HCT116 (cell line): ENCODE measurements around the gene MEAF6. TPM values are rescaled to one million over a fixed set of nuclear protein-coding genes. Genes with fewer than 3 reads are reported as not detected.

Source experiments
- ATAC-seq: fragments of 200-7000 bp; cut with Tn5 transposase; 2 replicates; pipeline ENCODE4 v1.9.1; 2020; ENCODE audit warnings: mild to moderate bottlenecking, moderate library complexity
- BruUV-seq: library from RNA; stranded (reverse); fragments of 400-500 nt; replicated peaks from 2 replicates; lab custom pipeline; 2021; lab: Mats Ljungman, UMichigan
- CTCF ChIA-PET: fragments of 300-600 bp; sonication (Branson Sonifier 250); formaldehyde crosslinking; loops from one replicate; lab custom pipeline; 2021; ENCODE audit warnings: antibody characterized with exemption; lab: Charles Lee
- POLR2A ChIA-PET: fragments of 300-600, 350-600 bp; sonication (Branson Sonifier 250); formaldehyde crosslinking; loops from one replicate; lab custom pipeline; 2021; ENCODE audit warnings: antibody characterized with exemption; lab: Charles Lee
- RAD21 ChIA-PET, 2 experiments: fragments of 300-600 bp; sonication (Branson Sonifier 250); formaldehyde crosslinking; loops; one replicate each; lab custom pipeline; 2023; ENCODE audit warnings: low total read pairs in 2 of 2; ENCODE audit not compliant: uncharacterized antibody in 2 of 2, unreplicated experiment in 2 of 2, low non-redundant PET in 1 of 2; lab: Charles Lee
- DNase-seq: peaks from one replicate; pipeline ENCODE4 v3.0.0-alpha.2; 2010; ENCODE audit warnings: low read depth, low spot score
- H2AFZ ChIP-seq: fragments of 200-600 bp; shearing (Covaris generic), sonication (generic); 2 replicates; pipeline ENCODE4 v1.6.1; 2017; ENCODE audit warnings: low read depth, mixed run types, mixed read lengths, antibody characterized with exemption, low read length; ENCODE audit not compliant: poor library complexity, severe bottlenecking
- H3K27ac ChIP-seq: 2 replicates; pipeline ENCODE4 v1.5.1; 2012; ENCODE audit warnings: low read depth, low read length
- H3K27me3 ChIP-seq: fragments of 200-600 bp; sonication (generic); 2 replicates; pipeline ENCODE4 v1.6.1; 2016; ENCODE audit warnings: mixed run types, low read length, mixed read lengths; ENCODE audit not compliant: insufficient read depth
- H3K36me3 ChIP-seq, 2 experiments: fragments of 200-500 bp in 1 of 2; fragments of 200-600 bp in 1 of 2; sonication (Bioruptor generic) in 1 of 2; sonication (generic) in 1 of 2; 2 replicates each; pipeline versions ENCODE4 v1.5.1 to v1.6.1; 2014 to 2016; ENCODE audit warnings: low read length in 2 of 2, inconsistent platforms in 1 of 2, mixed read lengths in 1 of 2, mixed run types in 1 of 2; ENCODE audit not compliant: insufficient read depth in 2 of 2, control insufficient read depth in 1 of 2
- H3K4me1 ChIP-seq, 2 experiments: fragments of 200-600 bp in 1 of 2; sonication (generic) in 1 of 2; 2 replicates each; pipeline versions ENCODE4 v1.5.1 to v1.6.1; 2012 to 2017; ENCODE audit warnings: low read length in 2 of 2, inconsistent platforms in 1 of 2, mild to moderate bottlenecking in 1 of 2, mixed read lengths in 1 of 2, mixed run types in 1 of 2, moderate library complexity in 1 of 2; ENCODE audit not compliant: insufficient read depth in 2 of 2, control insufficient read depth in 1 of 2
- H3K4me2 ChIP-seq: fragments of 200-600 bp; sonication (generic); 2 replicates; pipeline ENCODE4 v1.6.1; 2017; ENCODE audit warnings: mixed run types, low read length, mixed read lengths
- H3K4me3 ChIP-seq, 2 experiments: fragments of 200-600 bp in 1 of 2; sonication (generic) in 1 of 2; replicated peaks in 1 of 2; 2 replicates each; pipeline ENCODE4 v1.5.1; 2011 to 2016; ENCODE audit warnings: low read length in 2 of 2, control low read depth in 1 of 2, low read depth in 1 of 2, mild to moderate bottlenecking in 1 of 2, mixed read lengths in 1 of 2, mixed run types in 1 of 2
- H3K79me2 ChIP-seq: fragments of 200-600 bp; sonication (generic); 2 replicates; pipeline ENCODE4 v1.6.1; 2017; ENCODE audit warnings: mild to moderate bottlenecking, mixed run types, low read length, moderate library complexity, mixed read lengths; ENCODE audit not compliant: insufficient read depth
- H3K9ac ChIP-seq: fragments of 200-600 bp; sonication (generic); 2 replicates; pipeline ENCODE4 v1.6.1; 2016; ENCODE audit warnings: low read length, mixed read lengths
- H3K9me2 ChIP-seq: fragments of 200-600 bp; sonication (generic), shearing (Covaris generic); 2 replicates; pipeline ENCODE4 v1.6.1; 2017; ENCODE audit warnings: mixed run types, mild to moderate bottlenecking, moderate library complexity; ENCODE audit not compliant: insufficient read depth
- H3K9me3 ChIP-seq, 2 experiments: fragments of 200-500 bp in 1 of 2; fragments of 200-600 bp in 1 of 2; sonication (Bioruptor generic) in 1 of 2; sonication (generic) in 1 of 2; 2 replicates each; pipeline ENCODE4 v1.6.1; 2014 to 2017; ENCODE audit warnings: low read length in 2 of 2, mixed read lengths in 2 of 2, inconsistent platforms in 1 of 2, low read depth in 1 of 2, mild to moderate bottlenecking in 1 of 2, mixed run types in 1 of 2, moderate library complexity in 1 of 2; ENCODE audit not compliant: control insufficient read depth in 1 of 2, insufficient read depth in 1 of 2
- H4K20me1 ChIP-seq: fragments of 200-600 bp; sonication (generic), shearing (Covaris generic); 2 replicates; pipeline ENCODE4 v1.6.1; 2017; ENCODE audit warnings: mixed run types, mild to moderate bottlenecking, moderate library complexity; ENCODE audit not compliant: insufficient read depth
- EGR1 ChIP-seq: IDR thresholded peaks from 2 replicates; pipeline ENCODE4 v1.6.1; 2012; ENCODE audit warnings: low read depth
- SP1 ChIP-seq: IDR thresholded peaks from 2 replicates; pipeline ENCODE4 v1.6.1; 2012; ENCODE audit warnings: low read depth
- SRF ChIP-seq: IDR thresholded peaks from 2 replicates; pipeline ENCODE4 v1.6.1; 2012; ENCODE audit warnings: low read depth
- TCF7L2 ChIP-seq: IDR thresholded peaks from 2 replicates; pipeline ENCODE4 v1.7.0; 2011; ENCODE audit warnings: borderline replicate concordance, inconsistent platforms; ENCODE audit not compliant: insufficient read depth, insufficient read length; ENCODE audit errors: extremely low read depth
- YY1 ChIP-seq: IDR thresholded peaks from 2 replicates; pipeline ENCODE4 v1.6.1; 2011; ENCODE audit warnings: low read length, low read depth, moderate library complexity, mild to moderate bottlenecking; ENCODE audit not compliant: insufficient replicate concordance; ENCODE audit errors: extremely low read depth
- intact Hi-C: fragments of 100-400 bp; cut with micrococcal nuclease; formaldehyde crosslinking; loops from 2 replicates; pipeline ENCODE4 v1.10.0; 2022
- total RNA-seq: library from RNA; stranded (reverse); gene quantifications from one replicate; pipeline ENCODE4 v1.2.1, GENCODE V29; 2021; ENCODE audit not compliant: unreplicated experiment
- TF ChIP-seq, protein P1 (sequence below): IDR thresholded peaks from 2 replicates; pipeline ENCODE4 v1.6.1; 2012

The MEAF6 gene
- total RNA-seq, 1 experiment from 2014 or later, result 50.3 TPM

DNA sequence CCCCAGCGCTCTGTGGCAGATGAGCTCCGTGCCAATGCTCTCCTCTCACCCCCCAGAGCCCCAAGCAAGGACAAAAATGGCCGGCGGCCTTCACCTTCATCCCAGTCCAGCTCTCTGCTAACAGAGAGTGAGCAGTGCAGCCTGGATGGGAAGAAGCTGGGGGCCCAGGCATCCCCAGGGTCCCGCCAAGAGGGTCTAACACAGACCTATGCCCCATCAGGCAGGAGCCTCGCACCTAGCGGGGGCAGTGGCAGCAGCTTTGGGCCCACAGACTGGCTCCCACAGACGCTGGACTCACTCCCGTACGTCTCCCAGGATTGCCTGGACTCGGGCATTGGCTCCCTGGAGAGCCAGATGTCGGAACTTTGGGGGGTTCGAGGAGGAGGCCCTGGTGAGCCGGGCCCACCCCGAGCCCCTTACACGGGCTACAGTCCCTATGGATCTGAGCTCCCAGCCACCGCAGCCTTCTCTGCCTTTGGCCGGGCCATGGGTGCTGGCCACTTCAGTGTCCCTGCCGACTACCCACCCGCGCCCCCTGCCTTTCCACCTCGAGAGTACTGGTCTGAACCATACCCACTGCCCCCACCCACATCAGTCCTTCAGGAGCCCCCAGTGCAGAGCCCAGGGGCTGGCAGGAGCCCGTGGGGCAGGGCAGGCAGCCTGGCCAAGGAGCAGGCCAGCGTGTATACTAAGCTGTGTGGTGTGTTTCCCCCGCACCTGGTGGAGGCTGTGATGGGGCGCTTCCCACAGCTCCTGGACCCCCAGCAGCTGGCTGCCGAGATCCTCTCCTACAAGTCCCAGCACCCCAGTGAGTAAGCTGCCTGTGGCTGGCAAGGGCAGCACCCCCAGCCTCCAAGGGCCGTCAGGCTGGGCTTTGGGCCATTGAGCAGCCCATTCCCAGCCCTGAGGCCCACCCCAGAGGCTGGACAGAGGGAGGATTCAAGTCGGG lies 31.5 kb downstream of the MEAF6 start:
- ATAC-seq (no peak), DNase-seq (no peak)
- H3K27ac ChIP-seq, result no peak overlapping the region
- no peak overlapping the region for H3K4me3 ChIP-seq
- no peak for TF ChIP-seq YY1
- TF ChIP-seq EGR1, result no peak
- TF ChIP-seq TCF7L2, result no peak
- TF ChIP-seq, protein P1, sequence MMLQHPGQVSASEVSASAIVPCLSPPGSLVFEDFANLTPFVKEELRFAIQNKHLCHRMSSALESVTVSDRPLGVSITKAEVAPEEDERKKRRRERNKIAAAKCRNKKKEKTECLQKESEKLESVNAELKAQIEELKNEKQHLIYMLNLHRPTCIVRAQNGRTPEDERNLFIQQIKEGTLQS, result no peak
- no peak for TF ChIP-seq SP1
- no peak for TF ChIP-seq SRF
- no TSS peak for BruUV-seq
- H3K4me1 ChIP-seq, result peaks cover 19 to 39% of the 10 kb centered on the region in 2 experiments
- H3K79me2 ChIP-seq, result peaks cover 33% of the 10 kb centered on the region
- intact Hi-C loops, result no loop called here
- no peaks in the 10 kb centered on the region for H3K27me3 ChIP-seq
- RAD21 ChIA-PET, result no interaction called here
- H3K36me3 ChIP-seq, result peaks cover 15 to 46% of the 10 kb centered on the region in 2 experiments; a peak in 3 of 4 replicates
- POLR2A ChIA-PET, result no interaction called here
- no peaks in the 10 kb centered on the region for H4K20me1 ChIP-seq
- no peak overlapping the region for H3K9ac ChIP-seq
- H3K9me2 ChIP-seq, result no peaks in the 10 kb centered on the region
- H2AFZ ChIP-seq, result no peak overlapping the region
- no peaks in the 10 kb centered on the region for H3K9me3 ChIP-seq
- CTCF ChIA-PET, result interaction anchor here (0.5 to 1.3 kb wide), 2 partner anchors 11 to 171 kb away, joined by 3 to 4 read pairs; no protein-coding TSS in a partner anchor
- H3K4me2 ChIP-seq, result no peak overlapping the region
